ENCODE measurements around the gene COPS8. TPM values are rescaled to one million over a fixed set of nuclear protein-coding genes. Genes with fewer than 3 reads are reported as not detected.

The COPS8 gene
- total RNA-seq, 6 experiments from 2014 or later: 86.8 to 107 (median 99.8) TPM

DNA sequence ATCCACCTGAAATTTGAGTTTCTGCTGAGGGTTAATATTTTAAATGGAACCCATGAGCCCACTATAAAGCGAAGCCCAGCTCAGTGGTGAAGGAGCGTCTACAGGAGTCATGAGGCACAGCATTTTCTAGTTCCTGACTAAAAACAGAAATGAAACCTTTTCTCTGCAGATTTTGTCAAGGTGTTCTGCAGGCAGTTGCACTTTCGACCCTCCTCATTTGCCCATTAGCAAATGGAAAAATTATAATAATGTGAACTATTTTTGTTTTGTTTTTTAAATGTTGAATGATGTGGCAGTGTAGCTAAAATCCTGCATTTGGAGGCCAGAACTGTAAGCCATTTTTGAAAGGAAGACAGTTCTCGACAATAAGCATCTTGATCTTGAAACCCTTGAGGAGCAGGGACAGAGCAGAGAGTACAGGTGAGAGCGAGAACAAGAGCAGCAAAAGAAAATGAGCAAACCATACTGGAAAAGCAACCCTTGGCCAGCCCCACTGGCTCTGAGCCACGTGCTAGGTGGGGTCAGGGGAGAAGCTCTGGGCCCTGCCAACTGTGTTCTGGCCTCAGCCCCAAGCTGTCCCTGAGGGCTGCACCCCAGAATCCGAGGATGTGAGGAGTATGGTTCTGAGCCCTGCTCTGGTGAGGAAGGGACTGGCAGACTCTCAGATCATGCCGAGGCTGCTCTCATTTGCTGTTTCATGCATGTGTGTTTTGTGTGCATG, 26.4 kb upstream of the COPS8 start:
- DNase-seq: no peak
- TF ChIP-seq, protein P1, sequence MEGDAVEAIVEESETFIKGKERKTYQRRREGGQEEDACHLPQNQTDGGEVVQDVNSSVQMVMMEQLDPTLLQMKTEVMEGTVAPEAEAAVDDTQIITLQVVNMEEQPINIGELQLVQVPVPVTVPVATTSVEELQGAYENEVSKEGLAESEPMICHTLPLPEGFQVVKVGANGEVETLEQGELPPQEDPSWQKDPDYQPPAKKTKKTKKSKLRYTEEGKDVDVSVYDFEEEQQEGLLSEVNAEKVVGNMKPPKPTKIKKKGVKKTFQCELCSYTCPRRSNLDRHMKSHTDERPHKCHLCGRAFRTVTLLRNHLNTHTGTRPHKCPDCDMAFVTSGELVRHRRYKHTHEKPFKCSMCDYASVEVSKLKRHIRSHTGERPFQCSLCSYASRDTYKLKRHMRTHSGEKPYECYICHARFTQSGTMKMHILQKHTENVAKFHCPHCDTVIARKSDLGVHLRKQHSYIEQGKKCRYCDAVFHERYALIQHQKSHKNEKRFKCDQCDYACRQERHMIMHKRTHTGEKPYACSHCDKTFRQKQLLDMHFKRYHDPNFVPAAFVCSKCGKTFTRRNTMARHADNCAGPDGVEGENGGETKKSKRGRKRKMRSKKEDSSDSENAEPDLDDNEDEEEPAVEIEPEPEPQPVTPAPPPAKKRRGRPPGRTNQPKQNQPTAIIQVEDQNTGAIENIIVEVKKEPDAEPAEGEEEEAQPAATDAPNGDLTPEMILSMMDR (IDR thresholded peaks at IDR 0.05): no peak
- no peaks in the 10 kb centered on the region for H3K36me3 Mint-ChIP-seq (ENCODE audit: low read depth)
- peaks cover 20% of the 10 kb centered on the region for H3K4me1 Mint-ChIP-seq (ENCODE audit: low read depth)
- no peaks in the 10 kb centered on the region for H3K9me3 Mint-ChIP-seq
- no peak overlapping the region for H3K4me3 Mint-ChIP-seq
- no peak overlapping the region for H3K27ac Mint-ChIP-seq
- H3K27me3 Mint-ChIP-seq (ENCODE audit: insufficient read depth): peaks cover 22% of the 10 kb centered on the region

DNA sequence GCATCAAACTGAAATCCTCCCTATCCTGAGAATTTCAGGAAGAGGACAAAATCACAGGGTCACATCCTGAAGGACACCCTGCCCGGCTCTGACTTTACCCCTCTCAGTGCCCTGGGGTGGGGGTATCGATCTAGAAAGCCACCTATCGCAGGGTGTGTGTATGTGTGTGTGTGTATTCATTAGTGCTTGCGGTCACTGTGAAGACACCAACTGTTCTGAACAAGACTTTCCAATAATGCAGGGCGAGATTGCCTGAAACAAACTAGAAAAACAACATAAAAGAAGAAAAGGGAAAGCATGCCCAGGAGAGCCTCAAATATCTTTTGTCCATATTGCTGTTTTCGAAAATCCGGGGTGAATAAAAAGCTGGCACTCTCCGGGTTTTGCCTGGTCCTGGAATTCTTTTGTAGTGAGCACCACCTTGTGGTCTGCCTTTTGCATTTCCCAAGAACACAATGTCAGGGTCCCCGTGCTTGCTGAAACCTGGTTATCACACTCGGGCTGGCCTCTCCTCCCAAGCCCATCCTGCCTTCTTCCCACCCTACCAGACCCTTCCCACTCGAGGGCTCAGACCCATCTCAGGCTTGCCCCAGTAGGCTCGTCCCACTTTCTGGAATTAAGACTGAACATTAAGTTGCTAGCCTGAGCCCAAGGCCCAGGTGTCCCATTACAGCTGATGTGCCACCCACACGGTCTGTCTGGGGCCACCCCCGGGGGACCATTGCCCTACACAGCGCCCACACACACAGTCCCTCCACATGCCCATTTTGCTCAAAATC, 25.0 kb upstream of the COPS8 start:
- no peak overlapping the region for H3K27ac Mint-ChIP-seq
- TF ChIP-seq, protein P1 (IDR thresholded peaks at IDR 0.05): peak; percentile 82
- DNase-seq: peak; percentile 53
- peaks cover 20% of the 10 kb centered on the region for H3K4me1 Mint-ChIP-seq (ENCODE audit: low read depth)
- H3K36me3 Mint-ChIP-seq (ENCODE audit: low read depth): no peaks in the 10 kb centered on the region
- H3K27me3 Mint-ChIP-seq (ENCODE audit: insufficient read depth): peaks cover 25% of the 10 kb centered on the region
- H3K9me3 Mint-ChIP-seq: no peaks in the 10 kb centered on the region
- no peak overlapping the region for H3K4me3 Mint-ChIP-seq

DNA sequence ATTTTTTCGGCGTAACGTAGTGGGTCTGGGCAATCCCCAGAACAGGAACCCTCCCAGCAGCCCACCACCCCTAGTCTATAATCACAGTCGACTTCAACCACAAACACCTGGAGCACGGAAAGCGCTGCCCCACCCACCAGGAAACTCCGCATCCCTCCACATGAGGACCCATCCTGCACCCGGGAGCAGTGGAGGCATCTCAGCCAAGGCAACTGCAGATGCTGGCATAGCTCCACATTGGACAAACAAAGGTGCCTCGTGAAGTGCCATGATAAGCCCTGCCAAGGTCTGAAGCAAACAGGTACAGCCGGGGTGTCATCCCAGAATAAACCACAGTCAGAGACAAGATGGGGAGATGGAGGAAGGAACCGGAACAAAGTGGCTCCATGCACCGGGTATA, 24.3 kb upstream of the COPS8 start:
- peaks cover 20% of the 10 kb centered on the region for H3K4me1 Mint-ChIP-seq (ENCODE audit: low read depth)
- H3K36me3 Mint-ChIP-seq (ENCODE audit: low read depth): no peaks in the 10 kb centered on the region
- DNase-seq: no peak
- H3K9me3 Mint-ChIP-seq: no peaks in the 10 kb centered on the region
- H3K27ac Mint-ChIP-seq: no peak overlapping the region
- TF ChIP-seq, protein P1 (IDR thresholded peaks at IDR 0.05): no peak
- H3K27me3 Mint-ChIP-seq (ENCODE audit: insufficient read depth): peaks cover 22% of the 10 kb centered on the region
- no peak overlapping the region for H3K4me3 Mint-ChIP-seq

DNA sequence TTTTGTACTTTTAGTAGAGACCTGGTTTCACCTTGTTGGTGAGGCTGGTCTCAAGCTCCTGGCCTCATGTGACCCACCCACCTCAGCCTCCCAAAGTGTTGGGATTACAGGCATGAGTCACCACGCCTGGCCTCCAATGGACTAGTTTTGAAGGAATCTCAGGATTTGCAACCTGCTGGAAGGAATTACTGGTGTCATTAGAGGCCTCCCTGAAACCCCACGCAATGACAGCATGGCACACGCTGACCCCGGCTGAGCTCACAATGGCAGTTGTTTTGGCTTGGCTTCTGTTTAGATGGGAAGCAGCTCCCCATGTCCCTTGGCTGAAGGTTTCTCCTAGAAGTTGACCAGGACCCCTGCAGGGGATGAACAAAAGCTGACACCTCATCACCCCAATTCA, 23.1 kb upstream of the COPS8 start:
- no peak for DNase-seq

DNA sequence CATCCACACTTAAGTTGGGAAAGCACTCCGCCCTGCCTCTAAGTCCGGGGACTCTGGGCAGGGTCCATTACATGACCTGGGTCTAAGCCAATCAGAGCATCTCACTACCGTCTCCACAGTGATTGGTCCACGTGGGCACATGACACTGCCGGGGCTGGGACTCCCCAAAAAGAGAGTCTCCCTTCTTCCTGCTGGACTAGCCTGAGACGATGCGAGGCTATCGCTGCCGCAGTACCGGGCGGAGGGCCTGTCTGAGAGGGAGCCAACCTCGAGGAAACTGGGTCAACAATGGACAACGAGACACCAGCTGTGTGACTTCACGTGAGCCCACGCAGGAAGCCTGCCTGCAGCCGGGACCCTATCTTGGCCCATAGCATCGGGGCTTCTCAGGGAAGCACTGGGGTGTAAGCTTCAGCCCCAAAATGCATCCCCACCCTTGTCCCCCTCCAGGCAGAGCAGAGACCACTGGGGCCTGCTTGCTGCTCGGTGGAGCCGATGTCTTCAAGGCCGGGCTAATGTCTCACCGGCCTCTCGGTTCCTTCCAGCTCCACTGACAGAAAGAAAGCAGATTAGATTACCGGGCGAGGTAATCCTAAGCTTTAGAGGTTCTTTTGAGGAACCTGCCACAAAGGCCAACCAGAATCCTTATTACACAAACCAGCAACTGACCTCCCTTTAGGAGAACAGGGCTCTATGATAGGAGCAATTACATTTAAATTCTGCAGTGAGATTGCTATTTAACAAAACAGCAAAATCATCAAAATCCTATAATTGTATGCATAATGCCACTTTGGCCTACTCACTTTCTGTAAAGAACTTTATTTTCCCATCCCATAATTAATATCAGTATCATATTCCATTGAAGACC, 21.3 kb upstream of the COPS8 start:
- no peaks in the 10 kb centered on the region for H3K9me3 Mint-ChIP-seq
- H3K4me1 Mint-ChIP-seq (ENCODE audit: low read depth): peaks cover 20% of the 10 kb centered on the region
- TF ChIP-seq, protein P1 (IDR thresholded peaks at IDR 0.05): no peak
- DNase-seq: no peak
- H3K27me3 Mint-ChIP-seq (ENCODE audit: insufficient read depth): peaks cover 10% of the 10 kb centered on the region
- no peaks in the 10 kb centered on the region for H3K36me3 Mint-ChIP-seq (ENCODE audit: low read depth)
- no peak overlapping the region for H3K4me3 Mint-ChIP-seq
- H3K27ac Mint-ChIP-seq: no peak overlapping the region

More for the DNA sequence above, 23.1 kb upstream of the COPS8 start:
- H3K4me3 Mint-ChIP-seq: no peak overlapping the region
- peaks cover 16% of the 10 kb centered on the region for H3K27me3 Mint-ChIP-seq (ENCODE audit: insufficient read depth)
- no peaks in the 10 kb centered on the region for H3K9me3 Mint-ChIP-seq
- no peak overlapping the region for H3K27ac Mint-ChIP-seq
- H3K4me1 Mint-ChIP-seq (ENCODE audit: low read depth): peaks cover 20% of the 10 kb centered on the region
- TF ChIP-seq, protein P1 (IDR thresholded peaks at IDR 0.05): no peak
- no peaks in the 10 kb centered on the region for H3K36me3 Mint-ChIP-seq (ENCODE audit: low read depth)

Data from HFFc6 (cell line).